Fibroblast of the aortic adventitia (primary cell): ENCODE measurements around the gene PRR23A. TPM values are rescaled to one million over a fixed set of nuclear protein-coding genes. Genes with fewer than 3 reads are reported as not detected.

Experiments
- DNase-seq: peaks from one replicate; pipeline ENCODE4 v3.0.0-alpha.2; 2010; ENCODE audit warnings: low read depth
- H3K4me3 ChIP-seq: 2 replicates; pipeline ENCODE4 v1.5.1; 2011; ENCODE audit warnings: low read depth, mild to moderate bottlenecking, control low read depth, low read length, moderate library complexity
- CTCF ChIP-seq: IDR thresholded peaks from 2 replicates; pipeline ENCODE4 v1.5.1; 2011; ENCODE audit warnings: mild to moderate bottlenecking, low read length, control low read depth, inconsistent platforms; ENCODE audit not compliant: insufficient read depth
- total RNA-seq: library from RNA; depleted of rRNA; stranded (reverse); fragments of >200 nt; gene quantifications from 2 replicates; pipeline ENCODE4 v1.2.3, GENCODE V29; 2012; ENCODE audit warnings: low replicate concordance

The PRR23A gene
- total RNA-seq, 1 donor, result not detected

GRCh38 chr3:138960417-138960852 lies 45.6 kb downstream of the PRR23A start:
- TF ChIP-seq CTCF, result no peak
- no peak overlapping the region for H3K4me3 ChIP-seq
- no peak for DNase-seq

Other genes starting within 250 kb of the PRR23A start
- gene PIK3CB, start 171.3 kb downstream of the PRR23A start, total RNA-seq, result 4.4 and 9.9 TPM in 2 replicates
- gene FOXL2, start 59.1 kb downstream of the PRR23A start, total RNA-seq, result under 0.01 TPM in 1 of 2 replicates, not detected in the other
- gene FOXL2NB, start 59.1 kb downstream of the PRR23A start, total RNA-seq, result not detected in 2 replicates
- not detected in 2 replicates for gene PRR23B, start 14.7 kb upstream of the PRR23A start, total RNA-seq
- gene PRR23C, start 38.6 kb upstream of the PRR23A start, total RNA-seq, result not detected in 2 replicates